ENCODE data around the gene PCNX2.

PCNX2 gene

GRCh38 chr1:232969799-232970198 lies 325.7 kb downstream of the PCNX2 start:
- Histone ChIP-seq H3K27me3 (replicated peaks) (no peaks in the 10 kb centered on the region), H3K4me3 (ENCODE audit: low read depth, low read length) (no peak overlapping the region), H3K27ac (no peak overlapping the region), H3K36me3 (replicated peaks) (peaks cover 7% of the 10 kb centered on the region)
- TF ChIP-seq, protein P1, sequence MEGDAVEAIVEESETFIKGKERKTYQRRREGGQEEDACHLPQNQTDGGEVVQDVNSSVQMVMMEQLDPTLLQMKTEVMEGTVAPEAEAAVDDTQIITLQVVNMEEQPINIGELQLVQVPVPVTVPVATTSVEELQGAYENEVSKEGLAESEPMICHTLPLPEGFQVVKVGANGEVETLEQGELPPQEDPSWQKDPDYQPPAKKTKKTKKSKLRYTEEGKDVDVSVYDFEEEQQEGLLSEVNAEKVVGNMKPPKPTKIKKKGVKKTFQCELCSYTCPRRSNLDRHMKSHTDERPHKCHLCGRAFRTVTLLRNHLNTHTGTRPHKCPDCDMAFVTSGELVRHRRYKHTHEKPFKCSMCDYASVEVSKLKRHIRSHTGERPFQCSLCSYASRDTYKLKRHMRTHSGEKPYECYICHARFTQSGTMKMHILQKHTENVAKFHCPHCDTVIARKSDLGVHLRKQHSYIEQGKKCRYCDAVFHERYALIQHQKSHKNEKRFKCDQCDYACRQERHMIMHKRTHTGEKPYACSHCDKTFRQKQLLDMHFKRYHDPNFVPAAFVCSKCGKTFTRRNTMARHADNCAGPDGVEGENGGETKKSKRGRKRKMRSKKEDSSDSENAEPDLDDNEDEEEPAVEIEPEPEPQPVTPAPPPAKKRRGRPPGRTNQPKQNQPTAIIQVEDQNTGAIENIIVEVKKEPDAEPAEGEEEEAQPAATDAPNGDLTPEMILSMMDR (IDR thresholded peaks at IDR 0.05; ENCODE audit: low read depth, low read length, missing control alignments): no peak
- no peak for DNase-seq
- in situ Hi-C loops (cut with HindIII; ENCODE audit: low pct_ligation_motif_present, low sequenced_read_pairs): no loop called here

GRCh38 chr1:232968965-232969364 lies 326.6 kb downstream of the PCNX2 start:
- no peak for DNase-seq

GRCh38 chr1:232968391-232968790 lies 327.1 kb downstream of the PCNX2 start:
- DNase-seq: no peak
- H3K27ac ChIP-seq: no peak overlapping the region
- H3K27me3 ChIP-seq (replicated peaks): no peaks in the 10 kb centered on the region
- in situ Hi-C loops (cut with HindIII; ENCODE audit: low pct_ligation_motif_present, low sequenced_read_pairs): no loop called here
- H3K4me3 ChIP-seq (ENCODE audit: low read depth, low read length): no peak overlapping the region
- peaks cover 7% of the 10 kb centered on the region for H3K36me3 ChIP-seq (replicated peaks)
- TF ChIP-seq, protein P1 (IDR thresholded peaks at IDR 0.05; ENCODE audit: low read depth, low read length, missing control alignments): no peak

More at GRCh38 chr1:232968965-232969364, 326.6 kb downstream of the PCNX2 start:
- TF ChIP-seq, protein P1 (IDR thresholded peaks at IDR 0.05; ENCODE audit: low read depth, low read length, missing control alignments): no peak
- in situ Hi-C loops (cut with HindIII; ENCODE audit: low pct_ligation_motif_present, low sequenced_read_pairs): no loop called here
- no peak overlapping the region for H3K4me3 ChIP-seq (ENCODE audit: low read depth, low read length)
- H3K27me3 ChIP-seq (replicated peaks): no peaks in the 10 kb centered on the region
- H3K36me3 ChIP-seq (replicated peaks): peaks cover 7% of the 10 kb centered on the region
- no peak overlapping the region for H3K27ac ChIP-seq

GRCh38 chr1:232966663-232967062 lies 328.9 kb downstream of the PCNX2 start:
- DNase-seq: no peak
- Histone ChIP-seq H3K4me3 (ENCODE audit: low read depth, low read length) (no peak overlapping the region), H3K36me3 (replicated peaks) (peaks cover 7% of the 10 kb centered on the region), H3K27me3 (replicated peaks) (no peaks in the 10 kb centered on the region), H3K27ac (no peak overlapping the region)
- in situ Hi-C loops (cut with HindIII; ENCODE audit: low pct_ligation_motif_present, low sequenced_read_pairs): no loop called here
- TF ChIP-seq, protein P1 (IDR thresholded peaks at IDR 0.05; ENCODE audit: low read depth, low read length, missing control alignments): no peak

GRCh38 chr1:232965912-232966217 lies 329.7 kb downstream of the PCNX2 start:
- DNase-seq: no peak
- in situ Hi-C loops (cut with HindIII; ENCODE audit: low pct_ligation_motif_present, low sequenced_read_pairs): no loop called here
- Histone ChIP-seq H3K4me3 (ENCODE audit: low read depth, low read length) (no peak overlapping the region), H3K36me3 (replicated peaks) (peaks cover 3% of the 10 kb centered on the region), H3K27me3 (replicated peaks) (no peaks in the 10 kb centered on the region), H3K27ac (no peak overlapping the region)
- TF ChIP-seq, protein P1 (IDR thresholded peaks at IDR 0.05; ENCODE audit: low read depth, low read length, missing control alignments): no peak

DNA sequence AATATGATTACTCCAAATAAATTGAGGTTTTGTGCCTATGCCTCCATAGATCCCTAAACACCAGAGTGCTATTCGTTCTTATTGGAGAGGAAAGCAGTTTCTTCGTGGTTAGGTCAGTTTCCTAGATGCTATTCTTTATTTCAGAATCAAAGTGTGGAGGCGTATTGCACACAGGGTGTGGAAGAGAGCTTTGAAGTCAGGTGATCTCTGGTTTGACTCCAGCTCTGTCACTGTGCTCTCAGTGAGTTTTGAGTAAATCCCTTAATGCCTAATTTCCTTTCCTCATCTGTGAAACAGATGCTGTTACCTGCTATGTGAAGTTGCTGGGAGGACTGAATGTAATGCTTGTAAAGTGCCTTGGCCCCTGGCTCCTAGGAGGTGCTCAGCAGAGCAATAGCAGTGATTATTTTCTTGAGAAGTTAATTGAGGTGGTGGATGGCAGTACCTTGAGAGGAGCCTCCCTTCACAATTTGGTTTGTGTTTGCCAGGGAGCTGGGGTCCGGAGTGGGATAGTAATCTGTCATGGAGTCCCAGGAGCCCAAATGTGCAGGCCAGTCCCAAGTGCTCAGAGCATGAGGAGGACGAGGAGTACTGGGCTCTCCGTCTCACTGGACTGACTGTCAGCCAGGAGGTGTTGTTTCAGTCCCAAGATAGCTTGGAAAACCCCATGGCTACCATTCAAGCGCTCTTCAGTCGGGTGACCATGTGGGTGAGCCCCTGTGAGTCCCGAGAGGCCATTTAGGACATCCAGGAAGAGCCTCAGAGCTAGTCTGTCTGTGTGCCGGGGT lies 330.2 kb downstream of the PCNX2 start:
- Histone ChIP-seq H3K36me3 (replicated peaks) (no peaks in the 10 kb centered on the region), H3K27me3 (replicated peaks) (no peaks in the 10 kb centered on the region), H3K4me3 (ENCODE audit: low read depth, low read length) (no peak overlapping the region), H3K27ac (no peak overlapping the region)
- DNase-seq: no peak
- in situ Hi-C loops (cut with HindIII; ENCODE audit: low pct_ligation_motif_present, low sequenced_read_pairs): no loop called here
- TF ChIP-seq, protein P1 (IDR thresholded peaks at IDR 0.05; ENCODE audit: low read depth, low read length, missing control alignments): no peak
